WERI-Rb-1 (cell line): Measurements from ENCODE around the gene C2orf69.

Experiments
- DNase-seq: peaks from one replicate; pipeline ENCODE4 v3.0.0-alpha.2; 2020
- H3K27ac ChIP-seq: fragments of 250-450 bp; sonication (Bioruptor Pico); 2 replicates; pipeline ENCODE4 v1.5.1; 2020; ENCODE audit warnings: mild to moderate bottlenecking, moderate library complexity
- H3K27me3 ChIP-seq: fragments of 250-450 bp; sonication (Bioruptor Pico); 2 replicates; pipeline ENCODE4 v1.5.1; 2021; ENCODE audit warnings: mild to moderate bottlenecking, low read depth, moderate library complexity; ENCODE audit not compliant: insufficient read depth, severe bottlenecking
- H3K36me3 ChIP-seq: fragments of 250-450 bp; sonication (Bioruptor Pico); 2 replicates; pipeline ENCODE4 v1.5.1; 2020; ENCODE audit warnings: mild to moderate bottlenecking, moderate library complexity
- H3K4me3 ChIP-seq: 2 replicates; pipeline ENCODE4 v1.5.1; 2011; ENCODE audit warnings: low read depth, mild to moderate bottlenecking, control low read depth, low read length
- H3K9me3 ChIP-seq: fragments of 250-450 bp; sonication (Bioruptor Pico); 2 replicates; pipeline ENCODE4 v1.5.1; 2021; ENCODE audit warnings: mild to moderate bottlenecking, moderate library complexity; ENCODE audit not compliant: severe bottlenecking
- TF ChIP-seq, protein P1 (sequence below): IDR thresholded peaks from 2 replicates; pipeline ENCODE4 v1.5.1; 2011; ENCODE audit warnings: low read depth, mild to moderate bottlenecking, control low read depth, inconsistent platforms, low read length

Gene C2orf69

DNA sequence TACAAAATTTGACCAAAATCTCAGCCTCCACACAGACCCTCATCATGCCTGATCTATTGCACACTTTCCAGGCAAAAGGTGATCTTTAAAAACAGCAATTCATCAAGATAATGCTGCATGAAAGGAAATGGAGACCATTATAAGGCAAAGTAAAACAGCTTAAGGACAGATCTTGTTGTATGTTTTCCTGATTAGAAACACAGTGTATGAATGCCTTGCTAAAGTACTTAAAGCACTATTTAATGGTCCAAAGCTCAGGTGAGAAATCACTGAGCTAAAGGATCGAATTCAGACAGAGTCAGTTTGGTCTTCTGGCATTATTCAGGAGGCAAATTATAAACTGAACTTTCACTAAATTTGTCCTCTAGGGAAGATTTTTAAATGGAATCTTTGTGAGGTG is 41.4 kb upstream of the C2orf69 start:
- Histone ChIP-seq H3K9me3 (peaks cover 9% of the 10 kb centered on the region), H3K27me3 (no peaks in the 10 kb centered on the region), H3K27ac (no peak overlapping the region), H3K36me3 (no peaks in the 10 kb centered on the region), H3K4me3 (no peak overlapping the region)
- DNase-seq, result no peak
- TF ChIP-seq, protein P1, sequence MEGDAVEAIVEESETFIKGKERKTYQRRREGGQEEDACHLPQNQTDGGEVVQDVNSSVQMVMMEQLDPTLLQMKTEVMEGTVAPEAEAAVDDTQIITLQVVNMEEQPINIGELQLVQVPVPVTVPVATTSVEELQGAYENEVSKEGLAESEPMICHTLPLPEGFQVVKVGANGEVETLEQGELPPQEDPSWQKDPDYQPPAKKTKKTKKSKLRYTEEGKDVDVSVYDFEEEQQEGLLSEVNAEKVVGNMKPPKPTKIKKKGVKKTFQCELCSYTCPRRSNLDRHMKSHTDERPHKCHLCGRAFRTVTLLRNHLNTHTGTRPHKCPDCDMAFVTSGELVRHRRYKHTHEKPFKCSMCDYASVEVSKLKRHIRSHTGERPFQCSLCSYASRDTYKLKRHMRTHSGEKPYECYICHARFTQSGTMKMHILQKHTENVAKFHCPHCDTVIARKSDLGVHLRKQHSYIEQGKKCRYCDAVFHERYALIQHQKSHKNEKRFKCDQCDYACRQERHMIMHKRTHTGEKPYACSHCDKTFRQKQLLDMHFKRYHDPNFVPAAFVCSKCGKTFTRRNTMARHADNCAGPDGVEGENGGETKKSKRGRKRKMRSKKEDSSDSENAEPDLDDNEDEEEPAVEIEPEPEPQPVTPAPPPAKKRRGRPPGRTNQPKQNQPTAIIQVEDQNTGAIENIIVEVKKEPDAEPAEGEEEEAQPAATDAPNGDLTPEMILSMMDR, result no peak

DNA sequence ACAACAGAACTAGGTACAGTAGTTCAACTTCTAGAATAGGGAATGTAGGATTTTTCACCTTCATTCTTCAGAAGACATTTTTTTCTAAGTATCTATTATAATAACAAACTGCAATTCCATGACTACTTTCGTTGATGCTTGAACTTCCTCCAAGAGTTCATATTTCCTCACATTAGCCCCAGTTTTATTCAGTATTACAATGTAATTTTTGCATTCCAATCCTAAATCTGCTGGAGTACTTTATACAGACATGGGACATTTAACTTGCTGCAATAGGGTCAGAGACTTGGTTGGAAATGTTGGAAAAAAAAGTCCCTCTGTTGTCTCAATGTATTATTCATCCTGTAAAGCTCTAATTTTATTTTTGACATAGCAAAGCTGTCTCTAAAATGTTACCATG is 40.5 kb upstream of the C2orf69 start:
- H3K36me3 ChIP-seq, result no peaks in the 10 kb centered on the region
- no peak for DNase-seq
- TF ChIP-seq, protein P1, result no peak
- no peak overlapping the region for H3K4me3 ChIP-seq
- H3K27ac ChIP-seq, result no peak overlapping the region
- H3K27me3 ChIP-seq, result no peaks in the 10 kb centered on the region
- peaks cover 9% of the 10 kb centered on the region for H3K9me3 ChIP-seq

DNA sequence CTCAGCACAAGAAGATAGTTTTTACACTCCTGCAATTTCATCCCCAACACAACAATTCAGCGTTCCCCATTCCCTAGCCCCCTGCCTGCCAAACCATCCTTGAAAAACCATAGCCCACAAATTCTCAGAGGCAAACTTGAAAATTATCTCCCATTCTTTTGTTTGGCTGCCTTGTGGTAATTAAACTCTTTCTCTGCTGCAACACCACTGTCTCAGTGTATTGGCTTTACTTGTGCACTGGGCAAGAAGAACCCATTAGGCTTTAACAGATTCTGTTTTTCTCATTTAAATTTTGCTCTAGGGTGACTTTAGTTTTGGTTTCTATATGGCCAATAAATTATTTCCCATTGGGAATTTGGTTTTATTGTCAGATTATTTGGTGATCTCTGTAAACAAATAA is 36.9 kb upstream of the C2orf69 start:
- H3K9me3 ChIP-seq, result peaks cover 9% of the 10 kb centered on the region

DNA sequence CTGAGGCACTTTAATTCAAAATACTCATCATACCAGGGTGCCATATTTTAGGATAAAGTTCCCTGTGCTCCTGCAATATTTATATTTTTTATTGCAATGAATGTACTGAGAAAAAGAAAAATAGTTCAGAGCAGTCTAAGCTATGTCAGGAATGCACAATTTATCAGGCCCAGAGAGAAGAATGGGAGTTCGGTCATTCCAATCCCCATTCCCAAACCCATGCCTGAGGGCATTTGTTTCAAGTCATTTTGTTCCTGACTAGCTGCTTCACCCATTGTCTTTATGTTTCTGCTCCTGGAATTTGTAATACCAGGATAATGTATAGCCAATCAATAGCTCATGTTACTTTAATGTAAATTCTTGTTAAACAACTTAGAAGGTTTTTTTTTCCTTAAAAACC is 35.7 kb upstream of the C2orf69 start:
- TF ChIP-seq, protein P1, result no peak
- no peak overlapping the region for H3K27ac ChIP-seq
- DNase-seq, result no peak

More for the DNA sequence above, 36.9 kb upstream of the C2orf69 start:
- H3K27ac ChIP-seq, result no peak overlapping the region
- TF ChIP-seq, protein P1, result no peak
- no peak for DNase-seq
- H3K27me3 ChIP-seq, result no peaks in the 10 kb centered on the region
- H3K36me3 ChIP-seq, result no peaks in the 10 kb centered on the region
- no peak overlapping the region for H3K4me3 ChIP-seq

DNA sequence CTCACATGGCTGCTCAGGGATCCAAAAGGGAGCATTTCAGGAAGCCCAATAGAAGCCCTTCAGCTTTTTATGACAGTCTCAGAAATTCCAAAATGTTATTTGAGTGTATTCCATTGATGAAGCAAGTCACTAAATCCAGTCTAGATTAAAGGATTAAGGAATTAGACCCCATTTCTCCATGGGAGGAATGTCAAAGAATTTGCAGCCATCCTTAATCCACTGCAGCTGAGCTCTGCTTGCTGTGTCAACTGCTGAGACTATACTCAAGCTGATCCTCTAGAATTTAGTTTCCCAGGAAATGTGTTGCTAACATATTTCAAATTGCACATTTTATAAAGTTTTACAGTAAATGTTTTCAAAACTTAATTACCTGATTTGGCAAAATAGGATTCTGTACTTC is 28.4 kb upstream of the C2orf69 start:
- TF ChIP-seq, protein P1, result no peak
- no peak overlapping the region for H3K4me3 ChIP-seq
- no peaks in the 10 kb centered on the region for H3K36me3 ChIP-seq
- H3K27ac ChIP-seq, result no peak overlapping the region
- H3K27me3 ChIP-seq, result no peaks in the 10 kb centered on the region
- no peaks in the 10 kb centered on the region for H3K9me3 ChIP-seq
- peak; percentile 27 for DNase-seq

More for the DNA sequence above, 35.7 kb upstream of the C2orf69 start:
- Histone ChIP-seq H3K27me3 (no peaks in the 10 kb centered on the region), H3K36me3 (no peaks in the 10 kb centered on the region), H3K9me3 (peaks cover 9% of the 10 kb centered on the region), H3K4me3 (no peak overlapping the region)

DNA sequence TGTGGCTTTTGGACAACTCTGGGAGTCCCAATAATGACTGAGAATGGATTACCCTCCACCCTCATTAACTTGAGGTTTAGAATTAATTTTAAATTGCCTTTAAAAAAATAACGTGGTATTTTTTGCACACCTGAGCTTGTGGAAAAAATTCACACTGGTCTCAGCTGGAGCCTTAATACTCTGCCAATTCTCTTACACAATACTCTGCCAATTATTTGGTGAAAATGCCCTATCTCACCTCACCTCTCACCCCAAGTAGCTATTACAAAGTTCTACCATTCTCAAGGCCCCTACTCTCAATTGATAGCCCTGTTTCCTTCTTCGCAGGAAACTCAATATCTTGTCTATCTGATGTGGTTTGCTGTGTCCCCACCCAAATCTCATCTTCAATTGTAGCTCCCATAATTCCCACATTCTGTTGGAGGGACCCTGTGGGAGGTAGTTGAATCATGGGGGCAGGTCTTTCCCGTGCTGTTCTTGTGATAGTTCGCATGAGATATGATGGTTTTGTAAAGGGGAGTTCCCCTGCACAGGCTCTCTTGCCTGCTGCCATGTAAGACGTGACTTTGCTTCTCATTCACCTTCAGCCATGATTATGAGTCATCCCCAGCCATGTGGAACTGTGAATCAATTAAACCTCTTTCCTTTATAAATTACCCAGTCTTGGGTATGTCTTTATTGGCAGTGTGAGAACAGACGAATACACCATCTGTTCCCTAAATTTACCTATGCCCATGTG is 27.4 kb upstream of the C2orf69 start:
- no peaks in the 10 kb centered on the region for H3K9me3 ChIP-seq
- no peak overlapping the region for H3K27ac ChIP-seq
- no peaks in the 10 kb centered on the region for H3K36me3 ChIP-seq
- DNase-seq, result no peak
- TF ChIP-seq, protein P1, result no peak
- H3K4me3 ChIP-seq, result no peak overlapping the region
- no peaks in the 10 kb centered on the region for H3K27me3 ChIP-seq
